DOHH2 (cell line): ENCODE data around the gene MINAR2.

Source experiments
- H3F3A ChIP-seq: fragments of 200-600 bp; sonication (generic), shearing (Covaris generic); 2 replicates; pipeline ENCODE4 v1.6.0; 2016; ENCODE audit warnings: antibody characterized with exemption, mild to moderate bottlenecking; ENCODE audit not compliant: control insufficient read depth, insufficient read depth
- H3K27ac ChIP-seq: fragments of 200-600 bp; sonication (generic); 2 replicates; pipeline ENCODE4 v1.5.1; 2014; ENCODE audit warnings: low read depth, mild to moderate bottlenecking, low read length, moderate library complexity
- H3K27me3 ChIP-seq: fragments of 200-600 bp; sonication (generic); 2 replicates; pipeline ENCODE4 v1.6.1; 2014; ENCODE audit warnings: mild to moderate bottlenecking, low read length, mixed read lengths; ENCODE audit not compliant: control insufficient read depth
- H3K36me3 ChIP-seq: fragments of 200-600 bp; sonication (generic); 2 replicates; pipeline ENCODE4 v1.6.1; 2014; ENCODE audit warnings: mild to moderate bottlenecking, low read length, moderate library complexity, mixed read lengths; ENCODE audit not compliant: control insufficient read depth
- H3K4me1 ChIP-seq: fragments of 200-600 bp; sonication (generic); 2 replicates; pipeline ENCODE4 v1.6.1; 2014; ENCODE audit warnings: mild to moderate bottlenecking, low read length, mixed read lengths; ENCODE audit not compliant: control insufficient read depth
- H3K4me2 ChIP-seq: fragments of 200-600 bp; sonication (generic); 2 replicates; pipeline ENCODE4 v1.6.0; 2014; ENCODE audit warnings: mild to moderate bottlenecking, low read length, moderate library complexity
- H3K4me3 ChIP-seq: fragments of 200-600 bp; sonication (generic); 2 replicates; pipeline ENCODE4 v1.5.1; 2014; ENCODE audit warnings: mild to moderate bottlenecking, low read length, mixed read lengths
- H3K79me2 ChIP-seq: fragments of 200-600 bp; sonication (generic); 2 replicates; pipeline ENCODE4 v1.6.1; 2014; ENCODE audit warnings: mild to moderate bottlenecking, low read length, mixed read lengths; ENCODE audit not compliant: control insufficient read depth
- H3K9me2 ChIP-seq: fragments of 200-600 bp; sonication (generic); replicated peaks from 2 replicates; pipeline ENCODE4 v1.6.1; 2014; ENCODE audit warnings: mild to moderate bottlenecking, low read length, mixed read lengths; ENCODE audit not compliant: control insufficient read depth
- H3K9me3 ChIP-seq: fragments of 200-600 bp; sonication (generic); 2 replicates; pipeline ENCODE4 v1.6.1; 2014; ENCODE audit warnings: antibody characterized with exemption, low read length, mixed read lengths; ENCODE audit not compliant: control insufficient read depth, insufficient read depth
- H4K20me1 ChIP-seq: fragments of 200-600 bp; sonication (generic); 2 replicates; pipeline ENCODE4 v1.6.0; 2014; ENCODE audit warnings: low read depth, mild to moderate bottlenecking, antibody characterized with exemption, low read length, moderate library complexity; ENCODE audit not compliant: control insufficient read depth, insufficient read depth
- CTCF ChIP-seq: fragments of 200-600 bp; sonication (generic); IDR thresholded peaks from one replicate; pipeline ENCODE4 v1.5.1; 2014; ENCODE audit warnings: antibody characterized with exemption, mild to moderate bottlenecking, low read depth, low read length; ENCODE audit not compliant: poor library complexity, severe bottlenecking
- EZH2phosphoT487 ChIP-seq: fragments of 200-600 bp; sonication (generic); IDR thresholded peaks from 2 replicates; pipeline ENCODE4 v1.6.1; 2017; ENCODE audit warnings: borderline replicate concordance, mild to moderate bottlenecking, antibody characterized with exemption, low read length, moderate library complexity, mixed read lengths

Gene MINAR2

DNA sequence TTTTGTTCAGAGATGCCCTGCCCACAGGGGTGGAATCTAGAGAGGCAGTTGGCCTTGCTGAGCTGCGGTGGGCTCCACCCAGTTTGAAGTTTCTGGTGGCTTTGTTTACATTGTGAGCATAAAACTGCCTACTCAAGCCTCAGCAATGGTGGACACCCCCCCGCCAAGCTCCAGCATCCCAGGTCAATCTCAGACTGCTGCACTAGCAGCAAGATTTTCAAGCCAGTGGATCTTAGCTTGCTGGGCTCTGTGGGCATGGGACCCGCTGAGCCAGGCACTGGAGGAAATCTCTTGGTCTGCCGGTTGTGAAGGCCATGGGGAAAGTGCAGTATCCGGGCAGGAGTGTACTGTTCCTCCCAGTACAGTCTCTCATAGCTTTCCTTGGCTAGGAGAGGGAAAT lies 55.5 kb downstream of the MINAR2 start:
- Histone ChIP-seq H3K79me2 (no peaks in the 10 kb centered on the region), H3K4me3 (no peak overlapping the region), H3K9me3 (no peaks in the 10 kb centered on the region), H3K4me2 (no peak overlapping the region), H4K20me1 (no peaks in the 10 kb centered on the region), H3K27ac (no peak overlapping the region), H3K4me1 (no peaks in the 10 kb centered on the region), H3K9me2 (no peaks in the 10 kb centered on the region), H3F3A (no peaks in the 10 kb centered on the region), H3K36me3 (no peaks in the 10 kb centered on the region), H3K27me3 (no peaks in the 10 kb centered on the region)
- TF ChIP-seq EZH2phosphoT487 = no peak
- no peak for TF ChIP-seq CTCF

DNA sequence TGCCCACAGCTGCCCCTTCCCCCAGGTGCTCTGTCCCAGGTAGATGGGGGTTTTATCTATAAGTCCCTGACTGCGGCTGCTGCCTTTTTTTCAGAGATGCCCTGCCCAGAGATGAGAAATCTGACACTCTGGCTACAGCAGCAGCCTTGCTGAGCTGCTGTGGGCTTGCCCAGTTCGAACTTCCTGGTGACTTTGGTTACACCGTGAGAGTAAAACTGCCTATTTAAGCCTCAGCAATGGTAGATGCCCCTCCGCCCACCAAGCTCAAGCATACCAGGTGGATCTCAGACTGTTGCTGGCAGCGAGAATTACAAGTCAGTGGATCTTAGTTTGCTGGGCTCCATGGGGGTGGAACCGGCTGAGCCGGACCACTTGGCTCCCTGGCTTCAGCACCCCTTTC lies 56.8 kb downstream of the MINAR2 start:
- H3K27ac ChIP-seq = no peak overlapping the region
- H4K20me1 ChIP-seq = no peaks in the 10 kb centered on the region
- H3K4me3 ChIP-seq = no peak overlapping the region
- H3K27me3 ChIP-seq = no peaks in the 10 kb centered on the region
- H3K4me2 ChIP-seq = no peak overlapping the region
- H3F3A ChIP-seq = no peaks in the 10 kb centered on the region
- no peaks in the 10 kb centered on the region for H3K36me3 ChIP-seq
- no peaks in the 10 kb centered on the region for H3K4me1 ChIP-seq
- no peaks in the 10 kb centered on the region for H3K79me2 ChIP-seq
- no peaks in the 10 kb centered on the region for H3K9me2 ChIP-seq
- H3K9me3 ChIP-seq = no peaks in the 10 kb centered on the region
- TF ChIP-seq CTCF (no peak), EZH2phosphoT487 (no peak)

GRCh38 chr5:129807162-129807814 lies 59.4 kb downstream of the MINAR2 start:
- Histone ChIP-seq H3K79me2 (no peaks in the 10 kb centered on the region), H3K27ac (no peak overlapping the region), H3K4me2 (no peak overlapping the region), H3K4me3 (no peak overlapping the region), H3K4me1 (no peaks in the 10 kb centered on the region), H4K20me1 (no peaks in the 10 kb centered on the region), H3K9me2 (no peaks in the 10 kb centered on the region), H3K9me3 (no peaks in the 10 kb centered on the region), H3K27me3 (no peaks in the 10 kb centered on the region), H3K36me3 (no peaks in the 10 kb centered on the region), H3F3A (no peaks in the 10 kb centered on the region)
- TF ChIP-seq EZH2phosphoT487 (no peak), CTCF (no peak)
